OCI-LY1 (cell line): ENCODE results near the gene ZBTB21.

ENCODE experiments used
- EZH2 ChIP-seq: fragments of 200-600 bp; sonication (generic), shearing (Covaris generic); IDR thresholded peaks from 2 replicates; pipeline ENCODE4 v1.8.0; 2017; ENCODE audit warnings: borderline replicate concordance, mixed run types, mild to moderate bottlenecking, antibody characterized with exemption, low read length, moderate library complexity, mixed read lengths
- TF ChIP-seq, protein P1 (sequence below): fragments of 200-600 bp; sonication (generic), shearing (Covaris generic); IDR thresholded peaks from 2 replicates; pipeline ENCODE4 v1.5.1; 2017; ENCODE audit warnings: mild to moderate bottlenecking, antibody characterized with exemption, low read length, moderate library complexity, mixed read lengths

DNA sequence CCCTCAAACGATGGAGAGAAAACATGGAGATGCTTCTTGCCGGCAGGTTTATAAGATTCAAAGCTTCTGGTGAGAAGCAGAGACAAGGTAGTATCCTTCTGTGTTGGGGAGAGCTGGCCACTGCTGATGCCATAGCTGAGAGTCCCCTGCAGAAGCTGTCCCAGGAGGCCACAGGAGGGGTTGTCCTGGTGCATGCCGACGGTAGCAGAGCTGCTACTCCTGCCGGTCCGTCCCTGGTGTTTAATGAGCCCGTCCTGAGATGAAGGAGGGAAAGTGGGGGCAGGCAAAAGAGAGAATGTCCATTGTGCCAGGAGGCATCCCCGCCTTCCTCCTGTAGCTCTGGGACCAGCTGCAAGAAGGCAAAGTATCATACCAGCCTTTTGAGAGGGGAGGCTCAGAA, 46.0 kb downstream of the ZBTB21 start:
- TF ChIP-seq, protein P1, sequence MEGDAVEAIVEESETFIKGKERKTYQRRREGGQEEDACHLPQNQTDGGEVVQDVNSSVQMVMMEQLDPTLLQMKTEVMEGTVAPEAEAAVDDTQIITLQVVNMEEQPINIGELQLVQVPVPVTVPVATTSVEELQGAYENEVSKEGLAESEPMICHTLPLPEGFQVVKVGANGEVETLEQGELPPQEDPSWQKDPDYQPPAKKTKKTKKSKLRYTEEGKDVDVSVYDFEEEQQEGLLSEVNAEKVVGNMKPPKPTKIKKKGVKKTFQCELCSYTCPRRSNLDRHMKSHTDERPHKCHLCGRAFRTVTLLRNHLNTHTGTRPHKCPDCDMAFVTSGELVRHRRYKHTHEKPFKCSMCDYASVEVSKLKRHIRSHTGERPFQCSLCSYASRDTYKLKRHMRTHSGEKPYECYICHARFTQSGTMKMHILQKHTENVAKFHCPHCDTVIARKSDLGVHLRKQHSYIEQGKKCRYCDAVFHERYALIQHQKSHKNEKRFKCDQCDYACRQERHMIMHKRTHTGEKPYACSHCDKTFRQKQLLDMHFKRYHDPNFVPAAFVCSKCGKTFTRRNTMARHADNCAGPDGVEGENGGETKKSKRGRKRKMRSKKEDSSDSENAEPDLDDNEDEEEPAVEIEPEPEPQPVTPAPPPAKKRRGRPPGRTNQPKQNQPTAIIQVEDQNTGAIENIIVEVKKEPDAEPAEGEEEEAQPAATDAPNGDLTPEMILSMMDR = no peak
- no peak for TF ChIP-seq EZH2
